HEK293T (cell line): ENCODE measurements around the gene ATP6AP2.
A peak's percentile ranks its signal among the peaks of the same experiment; 100 is the strongest.

Experiments
- CTCF ChIA-PET: fragments of 350-600 bp; formaldehyde crosslinking; extraction: SDS; loops from one replicate; lab custom pipeline; 2021; ENCODE audit warnings: antibody characterized with exemption, inconsistent platforms; lab: Yijun Ruan, JAX
- POLR2A ChIA-PET: fragments of 350-600 bp; formaldehyde crosslinking; extraction: SDS; loops from one replicate; lab custom pipeline; 2020; ENCODE audit warnings: antibody characterized with exemption, inconsistent platforms; lab: Yijun Ruan, JAX
- DNase-seq: peaks from one replicate; pipeline ENCODE4 v3.0.0; 2012; ENCODE audit warnings: mixed read lengths; ENCODE audit errors: extremely low spot score
- ARNT ChIP-seq: fragments of 450-650 bp; IDR thresholded peaks from 2 replicates; pipeline ENCODE4 v1.6.1; 2017; ENCODE audit warnings: mild to moderate bottlenecking
- BHLHE40 ChIP-seq: fragments of 450-650 bp; IDR thresholded peaks from 2 replicates; pipeline ENCODE4 v1.6.1; 2016; ENCODE audit warnings: mild to moderate bottlenecking, moderate library complexity, borderline replicate concordance
- CTBP1 ChIP-seq: fragments of 450-650 bp; IDR thresholded peaks from 2 replicates; pipeline ENCODE4 v1.6.1; 2016; ENCODE audit warnings: borderline replicate concordance
- ELF4 ChIP-seq: fragments of 450-650 bp; IDR thresholded peaks from 2 replicates; pipeline ENCODE4 v1.6.1; 2017; ENCODE audit warnings: antibody characterized with exemption
- FOXA1 ChIP-seq: fragments of 450-650 bp; IDR thresholded peaks from 2 replicates; pipeline ENCODE4 v1.6.1; 2016; ENCODE audit warnings: mild to moderate bottlenecking
- FOXK2 ChIP-seq: fragments of 450-650 bp; IDR thresholded peaks from 2 replicates; pipeline ENCODE4 v1.6.1; 2016; ENCODE audit warnings: mild to moderate bottlenecking
- FOXM1 ChIP-seq: fragments of 450-650 bp; IDR thresholded peaks from 2 replicates; pipeline ENCODE4 v1.6.1; 2017; ENCODE audit warnings: mild to moderate bottlenecking, borderline replicate concordance
- HDGF ChIP-seq: fragments of 450-650 bp; IDR thresholded peaks from 2 replicates; pipeline ENCODE4 v1.6.1; 2017; ENCODE audit warnings: antibody characterized with exemption, borderline replicate concordance
- L3MBTL2 ChIP-seq: fragments of 450-650 bp; conservative IDR thresholded peaks from 2 replicates; pipeline ENCODE4 v1.6.1; 2016; ENCODE audit warnings: mild to moderate bottlenecking
- LEF1 ChIP-seq: fragments of 450-650 bp; IDR thresholded peaks from 2 replicates; pipeline ENCODE4 v1.6.1; 2017; ENCODE audit warnings: mild to moderate bottlenecking, borderline replicate concordance
- NFRKB ChIP-seq: fragments of 450-650 bp; IDR thresholded peaks from 2 replicates; pipeline ENCODE4 v1.6.1; 2016; ENCODE audit warnings: mild to moderate bottlenecking, moderate library complexity
- PKNOX1 ChIP-seq: fragments of 450-650 bp; IDR thresholded peaks from 2 replicates; pipeline ENCODE4 v1.6.1; 2016
- SP1 ChIP-seq: fragments of 450-650 bp; IDR thresholded peaks from 2 replicates; pipeline ENCODE4 v1.6.1; 2017
- SUZ12 ChIP-seq: fragments of 450-650 bp; IDR thresholded peaks from 2 replicates; pipeline ENCODE4 v1.6.1; 2016; ENCODE audit warnings: mild to moderate bottlenecking
- TARDBP ChIP-seq: fragments of 450-650 bp; IDR thresholded peaks from 2 replicates; pipeline ENCODE4 v1.6.1; 2016
- ZNF384 ChIP-seq: fragments of 450-650 bp; IDR thresholded peaks from 2 replicates; pipeline ENCODE4 v1.6.1; 2016

Gene ATP6AP2

GRCh38 chrX:40632199-40632598 is 51.4 kb downstream of the ATP6AP2 start:
- POLR2A ChIA-PET: no interaction called here

DNA sequence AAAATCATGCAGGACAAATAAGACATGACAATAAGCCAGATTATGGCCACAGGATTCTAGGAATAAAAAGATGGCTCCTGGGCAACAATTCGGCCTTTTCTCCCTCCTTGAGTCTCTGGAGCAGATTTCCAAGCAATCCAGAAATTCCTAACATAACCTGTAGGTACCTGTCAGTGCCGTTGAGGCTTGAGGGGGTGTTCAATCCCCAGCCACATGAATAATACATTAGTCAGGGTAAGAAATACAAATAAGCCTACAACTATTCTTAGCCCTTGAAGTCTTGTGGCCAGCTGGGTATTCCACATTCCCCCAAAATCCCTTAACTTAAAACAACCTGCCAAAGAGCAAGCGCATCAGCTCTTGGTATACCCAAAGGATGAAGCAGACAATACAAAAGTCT is 56.9 kb downstream of the ATP6AP2 start:
- ChIA-PET POLR2A (no interaction called here), CTCF (no interaction called here)
- no peak for DNase-seq
- TF ChIP-seq ZNF384: no peak

More at GRCh38 chrX:40632199-40632598, 51.4 kb downstream of the ATP6AP2 start:
- CTCF ChIA-PET: no interaction called here
- TF ChIP-seq L3MBTL2: no peak
- no peak for TF ChIP-seq CTBP1
- no peak for TF ChIP-seq ARNT
- no peak for TF ChIP-seq ELF4
- TF ChIP-seq ZNF384: no peak
- TF ChIP-seq FOXA1: no peak
- DNase-seq: no peak

DNA sequence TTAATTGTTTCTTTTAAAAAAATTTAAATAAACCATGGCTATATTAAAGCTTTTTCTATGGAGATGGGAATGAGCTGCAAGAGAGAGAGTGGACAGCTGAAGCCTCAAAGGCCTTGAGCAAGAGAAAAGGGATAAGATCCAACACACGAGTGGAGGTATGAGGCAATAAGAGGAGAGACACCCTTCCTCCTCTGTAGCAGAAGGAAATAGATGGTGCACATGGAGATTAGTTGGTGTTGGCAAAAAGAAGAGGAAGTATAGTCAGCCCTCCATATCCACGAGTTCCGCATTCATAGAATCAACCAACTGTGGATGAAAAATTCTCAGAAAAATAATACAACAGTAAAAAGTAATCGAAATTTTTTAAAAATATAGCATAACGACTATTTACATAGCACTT is 63.4 kb downstream of the ATP6AP2 start:
- DNase-seq: no peak
- TF ChIP-seq SUZ12: no peak
- TF ChIP-seq CTBP1: no peak
- TF ChIP-seq SP1: no peak
- no peak for TF ChIP-seq NFRKB
- no peak for TF ChIP-seq ARNT
- TF ChIP-seq FOXM1: no peak
- TF ChIP-seq L3MBTL2: no peak
- no peak for TF ChIP-seq FOXK2
- no peak for TF ChIP-seq FOXA1
- TF ChIP-seq HDGF: no peak
- TF ChIP-seq ZNF384: no peak
- TF ChIP-seq ELF4: no peak
- TF ChIP-seq LEF1: no peak
- no peak for TF ChIP-seq PKNOX1
- no peak for TF ChIP-seq BHLHE40
- no peak for TF ChIP-seq TARDBP
- ChIA-PET CTCF (no interaction called here), POLR2A (no interaction called here)

DNA sequence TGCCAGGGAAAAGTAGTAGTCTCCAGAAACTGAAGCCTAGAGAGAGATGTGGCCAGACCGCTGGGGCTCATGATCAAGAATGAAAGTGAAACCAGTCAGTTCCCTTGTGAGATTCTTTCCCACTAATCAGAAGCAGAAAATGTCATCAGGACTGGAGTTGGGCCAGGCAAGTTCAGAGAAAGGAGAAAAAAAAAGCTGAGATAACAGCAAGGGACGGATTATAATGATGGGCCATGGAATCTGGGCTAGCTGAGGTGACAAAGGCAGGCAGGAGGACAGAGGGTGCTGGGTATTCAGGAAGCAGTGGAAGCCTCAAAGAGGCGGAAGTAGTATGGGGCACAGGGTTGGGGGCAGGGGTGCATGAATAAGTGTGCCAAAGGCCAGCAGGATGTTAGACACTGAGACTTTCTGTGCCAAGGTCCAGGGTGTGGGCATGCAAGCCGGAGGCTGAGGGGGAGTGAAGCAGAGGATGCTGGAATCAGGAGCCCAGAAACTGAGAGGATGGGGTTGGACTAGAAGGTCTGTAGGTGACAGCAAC is 64.1 kb downstream of the ATP6AP2 start:
- POLR2A ChIA-PET: no interaction called here
- no peak for TF ChIP-seq FOXA1
- no peak for TF ChIP-seq ARNT
- no peak for TF ChIP-seq TARDBP
- no peak for TF ChIP-seq ZNF384
- no peak for TF ChIP-seq CTBP1
- TF ChIP-seq SUZ12: no peak
- no peak for TF ChIP-seq NFRKB
- no peak for TF ChIP-seq SP1
- no peak for TF ChIP-seq BHLHE40
- no peak for TF ChIP-seq LEF1
- TF ChIP-seq HDGF: no peak
- TF ChIP-seq PKNOX1: no peak
- TF ChIP-seq FOXM1: no peak
- TF ChIP-seq L3MBTL2: no peak
- no peak for TF ChIP-seq FOXK2
- no peak for TF ChIP-seq ELF4
- no peak for DNase-seq
- CTCF ChIA-PET: no interaction called here

DNA sequence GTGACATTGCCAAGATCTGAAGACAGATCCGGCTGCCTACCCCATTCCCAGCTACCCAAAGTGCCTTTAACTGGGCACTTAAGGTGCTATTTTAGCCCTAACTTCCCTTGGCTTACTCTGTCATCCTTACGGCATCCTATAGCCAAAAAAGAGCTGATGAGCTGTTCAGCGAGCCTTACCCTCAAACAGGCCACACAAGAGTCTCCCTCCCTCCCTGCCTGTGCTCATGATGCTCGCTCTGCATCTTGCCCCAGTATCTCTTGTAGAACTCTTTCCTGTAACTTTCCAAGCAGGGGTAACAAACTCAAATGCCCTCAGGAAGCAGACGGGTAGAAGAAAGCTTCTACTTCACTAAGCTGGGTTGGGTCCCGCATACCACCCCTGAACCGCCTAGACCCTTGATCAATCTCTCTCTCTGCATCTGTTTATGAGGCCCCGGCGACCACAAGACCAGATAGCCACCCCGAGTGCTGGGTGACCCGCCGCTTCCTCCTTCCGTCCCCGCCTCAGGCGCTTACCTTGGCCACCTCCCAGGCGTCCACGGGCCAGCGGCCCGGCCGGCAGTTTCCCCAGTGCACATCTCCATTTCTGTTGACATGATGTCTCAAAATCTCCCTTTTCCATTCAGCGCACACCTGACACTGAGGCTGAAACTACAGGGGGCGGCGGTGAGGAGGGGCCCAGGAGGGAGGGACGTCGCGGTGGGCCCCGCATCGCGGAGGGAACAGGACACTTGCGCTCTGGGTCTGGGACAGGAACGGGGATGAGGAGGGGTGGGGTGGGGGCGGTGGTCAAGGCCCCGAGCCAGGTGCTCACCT is 65.9 kb downstream of the ATP6AP2 start:
- peak; percentile 35 for DNase-seq
- CTCF ChIA-PET: no interaction called here
- POLR2A ChIA-PET: no interaction called here
- no peak for TF ChIP-seq ARNT
- no peak for TF ChIP-seq ZNF384
- TF ChIP-seq FOXA1: no peak
- no peak for TF ChIP-seq TARDBP
- no peak for TF ChIP-seq CTBP1
- no peak for TF ChIP-seq SUZ12
- TF ChIP-seq FOXM1: no peak
- TF ChIP-seq L3MBTL2: no peak
- TF ChIP-seq NFRKB: no peak
- no peak for TF ChIP-seq ELF4
- no peak for TF ChIP-seq FOXK2
- TF ChIP-seq SP1: no peak
- TF ChIP-seq HDGF: no peak
- TF ChIP-seq PKNOX1: no peak
- no peak for TF ChIP-seq LEF1
- TF ChIP-seq BHLHE40: no peak
